ENCODE measurements around the gene NTPCR.

DNA sequence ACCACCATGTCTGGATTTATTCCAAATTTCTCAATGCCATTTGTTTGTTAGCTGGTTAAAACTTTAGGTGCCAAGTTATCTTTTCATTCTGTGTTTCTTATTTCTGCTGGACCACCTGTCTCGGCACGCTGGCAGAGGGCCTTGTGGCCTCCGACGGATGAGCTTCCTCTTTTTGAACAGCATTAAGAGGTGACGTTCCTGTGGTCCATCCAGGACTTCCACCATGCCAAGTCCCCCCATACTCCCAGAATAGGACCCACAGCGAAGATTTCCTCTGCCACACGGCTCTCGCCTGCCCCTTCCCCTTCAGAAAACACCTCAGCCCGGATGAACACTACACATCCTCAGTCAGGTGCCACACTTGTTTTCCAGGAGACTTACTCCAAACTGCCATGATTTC, 73.8 kb downstream of the NTPCR start:
- TF ChIP-seq, protein P1, sequence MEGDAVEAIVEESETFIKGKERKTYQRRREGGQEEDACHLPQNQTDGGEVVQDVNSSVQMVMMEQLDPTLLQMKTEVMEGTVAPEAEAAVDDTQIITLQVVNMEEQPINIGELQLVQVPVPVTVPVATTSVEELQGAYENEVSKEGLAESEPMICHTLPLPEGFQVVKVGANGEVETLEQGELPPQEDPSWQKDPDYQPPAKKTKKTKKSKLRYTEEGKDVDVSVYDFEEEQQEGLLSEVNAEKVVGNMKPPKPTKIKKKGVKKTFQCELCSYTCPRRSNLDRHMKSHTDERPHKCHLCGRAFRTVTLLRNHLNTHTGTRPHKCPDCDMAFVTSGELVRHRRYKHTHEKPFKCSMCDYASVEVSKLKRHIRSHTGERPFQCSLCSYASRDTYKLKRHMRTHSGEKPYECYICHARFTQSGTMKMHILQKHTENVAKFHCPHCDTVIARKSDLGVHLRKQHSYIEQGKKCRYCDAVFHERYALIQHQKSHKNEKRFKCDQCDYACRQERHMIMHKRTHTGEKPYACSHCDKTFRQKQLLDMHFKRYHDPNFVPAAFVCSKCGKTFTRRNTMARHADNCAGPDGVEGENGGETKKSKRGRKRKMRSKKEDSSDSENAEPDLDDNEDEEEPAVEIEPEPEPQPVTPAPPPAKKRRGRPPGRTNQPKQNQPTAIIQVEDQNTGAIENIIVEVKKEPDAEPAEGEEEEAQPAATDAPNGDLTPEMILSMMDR (IDR thresholded peaks at IDR 0.05): no peak
- no peak for TF ChIP-seq POLR2A (IDR thresholded peaks at IDR 0.05)

Measured in vagina (tissue), 2 donors.